Astrocyte of the spinal cord (primary cell): Measurements from ENCODE around the gene ODAD2.
"Not testable (repeated sequence)": the region's sequence is repeated elsewhere in the genome, so short reads cannot be mapped to it uniquely, and the experiment has no call there.

Experiments
- DNase-seq: peaks from one replicate; pipeline ENCODE4 v3.0.0; 2011; ENCODE audit warnings: low read depth, low spot score
- H3K4me3 ChIP-seq: 2 replicates; pipeline ENCODE4 v1.5.1; 2011; ENCODE audit warnings: low read depth, mild to moderate bottlenecking, low read length, moderate library complexity
- in situ Hi-C: cut with HindIII; loops from 2 replicates; pipeline ENCODE4 v1.10.0; 2017; ENCODE audit warnings: low sequenced_read_pairs
- TF ChIP-seq, protein P1 (sequence below): IDR thresholded peaks from 2 replicates; pipeline ENCODE4 v1.5.1; 2012; ENCODE audit warnings: low read depth, mild to moderate bottlenecking, low read length, inconsistent platforms

Gene ODAD2

DNA sequence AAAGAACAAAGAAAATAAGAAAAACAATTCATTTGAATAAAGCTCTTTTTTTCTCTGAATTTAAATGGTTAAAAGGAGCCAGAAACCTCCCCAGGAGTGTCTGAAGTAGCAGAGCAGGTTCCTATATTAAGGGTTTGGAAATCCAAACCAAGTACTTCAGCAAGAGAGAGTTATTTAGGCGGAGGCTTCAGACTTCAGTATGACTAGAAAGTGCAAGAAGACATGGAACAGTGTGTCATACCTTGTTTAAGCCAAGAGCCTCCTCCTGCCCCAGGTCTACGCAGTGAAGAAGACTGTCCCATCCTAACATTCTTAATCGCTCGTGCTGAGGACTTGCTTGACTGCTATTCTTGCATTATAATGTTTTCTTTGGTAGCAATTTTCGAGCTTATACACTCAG is 51.3 kb downstream of the ODAD2 start:
- in situ Hi-C loops = no loop called here
- TF ChIP-seq, protein P1, sequence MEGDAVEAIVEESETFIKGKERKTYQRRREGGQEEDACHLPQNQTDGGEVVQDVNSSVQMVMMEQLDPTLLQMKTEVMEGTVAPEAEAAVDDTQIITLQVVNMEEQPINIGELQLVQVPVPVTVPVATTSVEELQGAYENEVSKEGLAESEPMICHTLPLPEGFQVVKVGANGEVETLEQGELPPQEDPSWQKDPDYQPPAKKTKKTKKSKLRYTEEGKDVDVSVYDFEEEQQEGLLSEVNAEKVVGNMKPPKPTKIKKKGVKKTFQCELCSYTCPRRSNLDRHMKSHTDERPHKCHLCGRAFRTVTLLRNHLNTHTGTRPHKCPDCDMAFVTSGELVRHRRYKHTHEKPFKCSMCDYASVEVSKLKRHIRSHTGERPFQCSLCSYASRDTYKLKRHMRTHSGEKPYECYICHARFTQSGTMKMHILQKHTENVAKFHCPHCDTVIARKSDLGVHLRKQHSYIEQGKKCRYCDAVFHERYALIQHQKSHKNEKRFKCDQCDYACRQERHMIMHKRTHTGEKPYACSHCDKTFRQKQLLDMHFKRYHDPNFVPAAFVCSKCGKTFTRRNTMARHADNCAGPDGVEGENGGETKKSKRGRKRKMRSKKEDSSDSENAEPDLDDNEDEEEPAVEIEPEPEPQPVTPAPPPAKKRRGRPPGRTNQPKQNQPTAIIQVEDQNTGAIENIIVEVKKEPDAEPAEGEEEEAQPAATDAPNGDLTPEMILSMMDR = no peak
- H3K4me3 ChIP-seq = no peak overlapping the region
- no peak for DNase-seq

DNA sequence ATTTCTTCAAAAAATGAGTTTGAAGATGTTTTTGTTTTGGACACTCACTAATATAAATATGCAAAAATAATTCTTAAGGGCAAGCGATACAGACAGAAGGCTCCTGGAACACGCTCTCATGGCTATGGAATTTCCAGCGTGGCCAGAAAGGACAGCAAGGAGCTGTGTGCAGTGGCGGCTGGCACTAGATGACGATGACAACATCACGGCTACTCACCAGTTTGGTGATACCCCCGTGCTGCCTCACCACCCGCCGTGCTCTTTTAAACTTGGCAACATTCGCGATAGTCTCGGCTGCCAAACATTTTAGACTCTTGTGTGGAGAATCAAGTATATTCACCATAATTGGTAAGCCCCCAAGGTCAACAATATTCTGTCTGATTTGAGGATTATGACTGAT is 54.9 kb downstream of the ODAD2 start:
- H3K4me3 ChIP-seq = no peak overlapping the region
- no peak for DNase-seq
- TF ChIP-seq, protein P1 = no peak
- in situ Hi-C loops = no loop called here

DNA sequence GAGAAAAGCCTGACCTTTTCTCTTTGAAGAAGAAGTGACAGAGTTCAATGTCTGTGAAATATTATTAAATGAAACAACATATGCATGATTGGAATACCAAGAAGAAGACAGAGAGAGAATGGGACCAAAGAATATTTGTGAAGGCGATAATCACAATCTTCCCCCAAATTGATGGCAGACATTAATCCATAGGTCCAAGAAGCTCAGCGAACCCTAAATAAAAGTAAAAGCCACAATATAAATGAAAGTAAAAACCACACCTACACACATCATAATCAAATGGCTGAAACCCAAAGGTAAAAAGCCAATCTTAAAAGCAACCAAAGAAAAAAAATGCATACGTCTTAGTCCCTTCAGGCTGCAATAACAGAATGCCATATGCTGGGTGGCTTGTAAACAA is 84.0 kb downstream of the ODAD2 start:
- TF ChIP-seq, protein P1 = no peak
- no peak for DNase-seq
- in situ Hi-C loops = no loop called here
- no peak overlapping the region for H3K4me3 ChIP-seq

DNA sequence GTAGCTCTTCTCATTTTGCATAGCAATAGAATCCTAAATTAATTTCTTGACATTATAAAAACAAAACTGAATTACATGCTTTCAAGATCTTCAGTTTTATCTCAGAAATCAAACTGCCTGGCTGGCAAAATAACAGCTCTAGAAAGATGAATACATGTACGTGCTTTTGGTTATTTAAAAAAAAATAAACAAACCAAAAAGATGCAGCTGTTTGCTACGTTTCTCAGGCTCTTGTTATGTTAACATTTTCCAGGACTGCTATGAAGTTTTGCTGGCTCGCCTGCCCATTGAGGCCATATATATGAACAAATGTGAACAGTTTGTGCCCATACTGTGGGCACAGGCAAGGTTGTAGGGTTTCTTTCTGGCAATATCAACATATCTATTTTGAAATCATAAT is 86.6 kb downstream of the ODAD2 start:
- TF ChIP-seq, protein P1 = no peak
- H3K4me3 ChIP-seq = no peak overlapping the region
- no peak for DNase-seq
- in situ Hi-C loops = no loop called here

DNA sequence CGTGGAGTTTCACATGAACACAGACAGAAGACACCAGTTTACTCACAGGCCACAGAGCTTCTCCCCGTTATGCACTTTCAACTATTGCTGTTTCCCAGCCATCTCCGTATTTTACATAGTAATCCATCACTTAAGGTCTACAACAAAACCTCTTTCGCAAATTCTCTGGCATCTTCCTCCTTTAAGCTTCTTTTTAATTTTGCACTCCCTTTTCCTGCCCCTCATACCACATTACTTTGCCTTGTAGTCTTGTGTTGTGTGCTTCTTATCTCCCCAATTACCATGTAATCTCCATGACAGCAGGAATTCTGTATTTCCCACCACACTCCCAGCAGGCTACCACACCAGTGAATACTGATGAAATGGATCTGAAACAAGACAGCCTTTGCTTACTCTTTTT is 87.3 kb downstream of the ODAD2 start:
- DNase-seq = peak; percentile 46
- in situ Hi-C loops = no loop called here
- no peak overlapping the region for H3K4me3 ChIP-seq
- TF ChIP-seq, protein P1 = no peak

DNA sequence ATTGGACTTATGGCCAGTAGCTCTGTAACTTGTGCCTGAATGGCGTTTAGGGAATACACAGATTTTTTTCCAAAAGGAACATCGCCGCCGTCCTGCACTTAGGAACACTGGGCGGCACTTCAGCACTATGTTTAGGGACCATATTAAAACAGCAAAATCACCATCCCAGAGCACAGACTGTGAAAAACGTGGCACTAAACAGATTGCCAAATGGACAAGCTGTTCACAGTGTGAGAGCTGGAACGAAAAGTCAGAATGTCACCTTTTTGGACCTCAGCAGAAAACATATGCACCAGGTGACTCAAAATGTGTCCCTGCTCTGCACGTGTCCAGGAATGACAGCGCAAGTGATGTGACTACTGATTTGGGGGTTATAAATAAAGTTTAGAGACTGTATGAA is 87.9 kb downstream of the ODAD2 start:
- in situ Hi-C loops = no loop called here
- TF ChIP-seq, protein P1 = no peak
- H3K4me3 ChIP-seq = no peak overlapping the region
- DNase-seq = no peak

DNA sequence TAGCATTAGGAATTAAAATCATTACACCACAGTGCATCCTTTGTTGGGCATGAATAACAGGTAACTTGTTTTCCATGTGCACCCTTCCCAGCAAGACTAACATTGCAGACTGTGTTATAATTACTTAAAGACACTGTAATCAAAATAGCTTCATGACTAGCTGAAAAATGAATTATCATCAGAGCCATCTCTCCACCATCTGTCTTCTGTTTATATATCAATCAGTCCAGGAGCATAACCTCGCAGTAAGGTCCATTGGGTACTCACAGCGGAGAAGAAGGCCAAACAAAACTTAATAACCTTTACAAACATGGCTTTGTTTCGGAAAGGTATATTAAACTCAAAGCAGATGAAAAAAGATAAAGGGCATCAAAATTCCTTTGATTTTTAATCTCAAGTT is 90.6 kb downstream of the ODAD2 start:
- no peak for DNase-seq
- in situ Hi-C loops = no loop called here
- H3K4me3 ChIP-seq = no peak overlapping the region
- TF ChIP-seq, protein P1 = no peak

DNA sequence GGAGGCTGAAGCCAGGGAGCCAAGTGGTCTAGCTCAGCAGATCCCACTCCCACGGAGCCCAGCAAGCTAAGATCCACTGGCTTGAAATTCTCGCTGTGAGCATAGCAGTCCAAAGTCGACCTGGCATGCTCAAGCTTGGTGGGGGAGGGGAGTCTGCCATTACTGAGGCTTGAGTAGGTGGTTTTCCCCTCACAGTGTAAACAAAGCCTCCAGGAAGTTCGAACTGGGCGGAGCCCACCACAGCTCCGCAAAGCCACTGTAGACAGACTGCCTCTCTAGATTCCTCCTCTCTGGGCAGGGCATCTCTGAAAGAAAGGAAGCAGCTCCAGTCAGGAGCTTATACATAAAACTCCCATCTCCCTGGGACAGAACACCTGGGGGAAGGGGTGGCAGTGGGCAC is 99.4 kb downstream of the ODAD2 start:
- in situ Hi-C loops, DNase-seq, H3K4me3 ChIP-seq: not testable (repeated sequence)
